OCI-LY7 (cell line): Measurements from ENCODE around the gene TNS3. TPM values are rescaled to one million over a fixed set of nuclear protein-coding genes. Genes with fewer than 3 reads are reported as not detected.
A peak's percentile ranks its signal among the peaks of the same experiment; 100 is the strongest.

Source experiments
- BruUV-seq: library from RNA; stranded (reverse); fragments of 400-500 nt; replicated peaks from 2 replicates; lab custom pipeline; 2021; lab: Mats Ljungman, UMichigan
- CTCF ChIA-PET: fragments of 300-600 bp; sonication (Branson Sonifier 250); formaldehyde crosslinking; loops from one replicate; lab custom pipeline; 2022; ENCODE audit warnings: antibody characterized with exemption; ENCODE audit not compliant: unreplicated experiment; lab: Charles Lee
- POLR2A ChIA-PET: fragments of 300-600 bp; sonication (Branson Sonifier 250); formaldehyde crosslinking; loops from one replicate; lab custom pipeline; 2022; ENCODE audit warnings: antibody characterized with exemption; lab: Charles Lee
- DNase-seq: peaks from one replicate; pipeline ENCODE4 v3.0.0-alpha.2; 2015; ENCODE audit warnings: low spot score
- H2AFZ ChIP-seq: fragments of 200-600 bp; sonication (generic), shearing (Covaris generic); 2 replicates; pipeline ENCODE4 v1.6.1; 2014; ENCODE audit warnings: mild to moderate bottlenecking, antibody characterized with exemption, low read length, moderate library complexity
- H3K27ac ChIP-seq: fragments of 200-600 bp; sonication (generic); 2 replicates; pipeline ENCODE4 v1.5.1; 2014; ENCODE audit warnings: mixed run types, low read depth, mild to moderate bottlenecking, moderate library complexity, low read length, inconsistent platforms; ENCODE audit not compliant: poor library complexity, severe bottlenecking
- H3K36me3 ChIP-seq: fragments of 200-600 bp; sonication (generic); 2 replicates; pipeline ENCODE4 v1.6.1; 2014; ENCODE audit warnings: mild to moderate bottlenecking, antibody characterized with exemption, low read length, moderate library complexity, mixed read lengths; ENCODE audit not compliant: insufficient read depth
- H3K4me1 ChIP-seq: fragments of 200-600 bp; sonication (generic); 2 replicates; pipeline ENCODE4 v1.5.1; 2014; ENCODE audit warnings: mild to moderate bottlenecking, low read length; ENCODE audit not compliant: insufficient read depth, poor library complexity, severe bottlenecking
- H3K4me2 ChIP-seq: fragments of 200-600 bp; sonication (generic); 2 replicates; pipeline ENCODE4 v1.6.1; 2014; ENCODE audit warnings: mild to moderate bottlenecking, low read length
- H3K4me3 ChIP-seq: fragments of 200-600 bp; sonication (generic); 2 replicates; pipeline ENCODE4 v1.5.1; 2014; ENCODE audit warnings: mild to moderate bottlenecking, low read depth, low read length; ENCODE audit not compliant: poor library complexity, severe bottlenecking
- H3K79me2 ChIP-seq: fragments of 200-600 bp; sonication (generic); 2 replicates; pipeline ENCODE4 v1.6.1; 2016; ENCODE audit warnings: low read depth, mild to moderate bottlenecking, low read length, moderate library complexity, mixed read lengths; ENCODE audit not compliant: insufficient read depth
- H3K9me2 ChIP-seq: fragments of 200-600 bp; sonication (generic); 2 replicates; pipeline ENCODE4 v1.6.1; 2016; ENCODE audit warnings: mild to moderate bottlenecking, low read length, mixed read lengths; ENCODE audit not compliant: insufficient read depth
- H3K9me3 ChIP-seq: fragments of 200-600 bp; sonication (generic); 2 replicates; pipeline ENCODE4 v1.6.1; 2014; ENCODE audit warnings: mild to moderate bottlenecking, mixed run types, low read length, mixed read lengths
- H4K20me1 ChIP-seq: fragments of 200-600 bp; sonication (generic); 2 replicates; pipeline ENCODE4 v1.6.1; 2014; ENCODE audit warnings: mild to moderate bottlenecking, antibody characterized with exemption, low read length, moderate library complexity, mixed read lengths; ENCODE audit not compliant: insufficient read depth
- CTCF ChIP-seq: fragments of 200-600 bp; sonication (generic); conservative IDR thresholded peaks from 2 replicates; pipeline ENCODE4 v1.5.1; 2014; ENCODE audit warnings: mild to moderate bottlenecking, antibody characterized with exemption, low read length, moderate library complexity, mixed read lengths
- EZH2phosphoT487 ChIP-seq: fragments of 200-600 bp; sonication (generic); IDR thresholded peaks from 2 replicates; pipeline ENCODE4 v1.6.1; 2018; ENCODE audit warnings: low read depth, borderline replicate concordance, mild to moderate bottlenecking, mixed run types, antibody characterized with exemption, low read length, moderate library complexity, mixed read lengths
- intact Hi-C: fragments of 100-400 bp; cut with micrococcal nuclease; formaldehyde crosslinking; loops from one replicate; pipeline ENCODE4 v1.10.0; 2022; ENCODE audit not compliant: unreplicated experiment
- total RNA-seq, 2 experiments: library from RNA; depleted of rRNA in 1 of 2; stranded (reverse); fragments of >200 nt in 1 of 2; shearing (Covaris generic) in 1 of 2; gene quantifications; 2 replicates each; pipeline ENCODE4 v1.2.3, GENCODE V29; 2014 to 2022

The TNS3 gene
- total RNA-seq, 2 experiments from 2014 or later, result 9.5 to 42.1 TPM

GRCh38 chr7:47375121-47375938, 206.6 kb downstream of the TNS3 start:
- Histone ChIP-seq H3K27ac (no peak overlapping the region), H4K20me1 (no peaks in the 10 kb centered on the region), H3K9me2 (no peaks in the 10 kb centered on the region), H2AFZ (no peak overlapping the region), H3K4me1 (peaks cover 17% of the 10 kb centered on the region), H3K79me2 (no peaks in the 10 kb centered on the region), H3K4me3 (no peak overlapping the region), H3K4me2 (no peak overlapping the region), H3K9me3 (no peaks in the 10 kb centered on the region), H3K36me3 (no peaks in the 10 kb centered on the region)
- intact Hi-C loops, result no loop called here
- CTCF ChIA-PET, result no interaction called here
- TF ChIP-seq EZH2phosphoT487 (no peak), CTCF (no peak)
- POLR2A ChIA-PET, result no interaction called here
- DNase-seq, result no peak
- no TSS peak for BruUV-seq

- Histone ChIP-seq H2AFZ (no peak overlapping the region), H3K9me3 (no peaks in the 10 kb centered on the region), H3K4me1 (peaks cover 17% of the 10 kb centered on the region), H3K79me2 (no peaks in the 10 kb centered on the region), H3K36me3 (no peaks in the 10 kb centered on the region), H3K27ac (no peak overlapping the region), H3K9me2 (no peaks in the 10 kb centered on the region), H3K4me3 (no peak overlapping the region), H3K4me2 (0 out of 2 replicates have a peak overlapping the region, but pooled peaks have one; percentile 13), H4K20me1 (no peaks in the 10 kb centered on the region)
- no TSS peak for BruUV-seq
- intact Hi-C loops, result no loop called here
- TF ChIP-seq CTCF (no peak), EZH2phosphoT487 (no peak)
- no peak for DNase-seq
- CTCF ChIA-PET, result no interaction called here
- POLR2A ChIA-PET, result no interaction called here
Observed at GRCh38 chr7:47374538-47374937, 207.4 kb downstream of the TNS3 start.
